A549 treated with DMSO at 1 μM for 4 hours (cell line): Measurements from ENCODE around the gene SLN. TPM values are rescaled to one million over a fixed set of nuclear protein-coding genes. Genes with fewer than 3 reads are reported as not detected.

Experiments used
- total RNA-seq: library from RNA; stranded (reverse); fragments of 200-300 nt; extraction: Qiagen RNA extraction; gene quantifications from 5 replicates; pipeline ENCODE4 v1.2.3, GENCODE V29; 2022; ENCODE audit warnings: low read depth

Gene SLN
- 0.45 to 1.9 TPM (median 0.70 TPM) in 5 replicates for total RNA-seq

GRCh38 chr11:107711861-107712755 lies at the start of gene SLN:
Gene SLN, minus strand, starts transcription at chr11:107712056.

Other genes with a start within 250 kb of the SLN start
- 8.3 to 11.2 TPM (median 10.8 TPM) in 5 replicates for gene ALKBH8, start 146.3 kb downstream of the SLN start, total RNA-seq
- 0.18 to 0.34 TPM (median 0.32 TPM) in 5 replicates for gene ELMOD1, start 120.9 kb downstream of the SLN start, total RNA-seq
- gene SLC35F2, start 146.7 kb upstream of the SLN start, total RNA-seq: 41.6 to 49.3 TPM (median 44.9 TPM) in 5 replicates
- 0.43 to 0.91 TPM (median 0.78 TPM) in 5 replicates for gene RAB39A, start 216.4 kb upstream of the SLN start, total RNA-seq